HL-60/S4 treated with retinoic acid at 250 ng/mL for 4 days and 3 days (cell line): ENCODE results near the gene PDIK1L.

Source experiments
- in situ Hi-C: fragments of 300-500 bp; cut with MboI; formaldehyde crosslinking; loops from 2 replicates; pipeline ENCODE4 v1.7.0; 2022; ENCODE audit warnings: low sequenced_read_pairs

The PDIK1L gene

DNA sequence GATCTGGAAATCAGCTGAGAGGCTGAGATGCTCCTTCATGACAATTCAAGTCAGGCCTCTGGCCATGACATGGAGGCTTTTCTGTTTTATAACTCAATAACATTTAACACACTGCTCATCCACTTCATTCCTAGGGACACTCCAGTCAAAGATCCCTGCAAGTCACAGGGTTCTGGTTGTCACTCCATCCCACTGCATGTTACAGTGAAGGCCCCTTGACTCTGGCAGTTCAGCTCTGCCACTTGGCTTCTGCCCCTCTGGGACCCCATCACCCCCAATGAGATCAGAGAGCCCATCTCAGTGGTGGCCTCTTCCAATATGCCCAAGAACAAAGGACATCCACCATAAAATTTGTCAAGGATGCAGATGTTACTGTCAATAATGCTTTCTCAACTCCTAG lies 37.3 kb downstream of the PDIK1L start:
- in situ Hi-C loops = loop anchor here (5.0 to 25.0 kb wide), 2 partner anchors 37 to 262 kb away; partner anchors contain the start of genes PAQR7 and PDIK1L

DNA sequence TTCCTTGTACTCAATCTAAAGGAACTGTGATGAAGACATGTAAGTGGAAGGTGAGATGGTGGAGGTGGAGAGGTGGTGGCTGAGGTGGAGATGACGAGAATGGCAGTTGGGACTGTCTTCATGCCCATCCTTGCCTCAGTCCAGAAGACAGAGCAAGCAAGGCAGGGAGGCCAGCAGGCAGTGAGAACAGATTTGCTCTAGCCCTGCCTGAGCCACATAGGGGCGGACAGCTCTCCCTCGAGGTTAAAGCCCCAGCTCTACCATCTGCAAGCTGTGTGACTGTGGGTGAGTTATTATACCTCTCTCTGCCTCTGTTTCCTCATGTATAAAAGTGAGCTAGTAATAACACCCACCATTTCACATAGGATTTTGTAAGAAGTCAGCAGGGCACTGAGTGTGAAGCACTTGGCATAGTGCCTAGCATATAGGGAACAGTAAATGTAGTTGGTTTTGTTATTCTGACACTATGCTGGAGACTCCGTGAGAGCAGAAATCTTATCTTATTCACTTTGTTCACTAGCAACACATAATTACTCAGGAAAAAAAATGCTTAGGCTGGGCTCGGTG lies 42.4 kb downstream of the PDIK1L start:
- in situ Hi-C loops = no loop called here

DNA sequence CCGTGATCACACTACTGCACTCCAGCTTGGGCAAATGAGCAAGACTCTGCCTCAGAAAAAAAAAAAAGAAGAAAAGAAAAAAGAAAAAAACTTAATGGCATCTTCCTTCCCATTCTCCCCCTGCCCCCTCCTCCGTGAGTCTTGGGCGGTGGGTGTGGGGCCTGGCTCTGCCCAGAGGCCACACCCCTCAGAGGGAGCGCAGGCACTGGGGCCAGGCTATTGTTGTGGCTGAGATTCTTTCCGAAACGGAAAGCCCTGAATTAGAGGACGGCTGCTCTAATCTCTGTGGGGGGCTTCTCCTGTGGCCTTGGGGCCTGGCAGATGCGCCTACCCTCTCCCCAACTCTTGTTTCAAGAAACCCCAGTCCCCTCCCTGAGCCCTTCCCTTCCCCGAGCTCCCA lies 43.1 kb downstream of the PDIK1L start:
- in situ Hi-C loops = no loop called here

DNA sequence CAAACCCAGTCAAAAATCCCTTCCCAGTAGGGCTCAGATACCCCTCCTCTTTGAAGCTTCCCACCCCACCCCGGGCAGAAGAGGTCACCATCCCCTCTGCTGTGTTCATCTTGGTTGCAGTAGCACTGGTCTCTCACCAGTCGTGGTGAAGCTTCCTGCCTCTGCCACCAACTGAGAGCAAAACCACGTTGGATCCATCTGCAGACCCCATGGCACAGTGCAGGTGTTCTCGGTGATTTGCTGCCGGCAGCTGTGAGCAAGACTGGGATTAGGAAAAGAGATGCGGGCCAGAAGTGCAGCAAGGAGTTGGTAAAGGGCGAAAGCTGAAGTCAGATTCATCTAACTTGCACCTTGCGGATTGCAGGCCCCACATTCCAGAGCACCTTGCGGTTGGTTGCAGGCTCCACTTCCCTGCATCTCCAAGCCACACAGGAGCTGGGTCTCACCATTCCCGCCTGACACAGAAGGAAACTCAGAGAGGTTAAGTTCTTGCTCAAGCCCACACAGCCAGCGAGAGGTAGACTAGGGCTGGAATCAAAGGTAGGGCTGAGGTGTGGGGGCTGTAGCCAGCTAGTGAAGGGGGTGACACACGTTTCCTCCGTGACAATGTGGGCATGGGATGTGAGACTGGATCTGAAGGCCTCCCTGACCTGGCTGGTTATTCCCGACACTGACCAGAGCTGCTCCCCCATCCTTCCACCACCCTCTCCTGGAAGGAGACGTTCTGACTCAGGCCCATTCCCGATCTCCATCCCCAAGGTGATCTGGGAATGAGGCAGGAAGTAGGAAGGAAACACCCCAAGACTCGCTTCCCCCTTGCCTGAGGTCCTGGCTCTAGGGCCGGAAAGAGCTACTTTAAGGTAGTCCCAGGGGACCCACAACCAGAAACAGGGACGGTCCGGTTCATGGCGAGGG lies 44.0 kb downstream of the PDIK1L start:
- in situ Hi-C loops = no loop called here

DNA sequence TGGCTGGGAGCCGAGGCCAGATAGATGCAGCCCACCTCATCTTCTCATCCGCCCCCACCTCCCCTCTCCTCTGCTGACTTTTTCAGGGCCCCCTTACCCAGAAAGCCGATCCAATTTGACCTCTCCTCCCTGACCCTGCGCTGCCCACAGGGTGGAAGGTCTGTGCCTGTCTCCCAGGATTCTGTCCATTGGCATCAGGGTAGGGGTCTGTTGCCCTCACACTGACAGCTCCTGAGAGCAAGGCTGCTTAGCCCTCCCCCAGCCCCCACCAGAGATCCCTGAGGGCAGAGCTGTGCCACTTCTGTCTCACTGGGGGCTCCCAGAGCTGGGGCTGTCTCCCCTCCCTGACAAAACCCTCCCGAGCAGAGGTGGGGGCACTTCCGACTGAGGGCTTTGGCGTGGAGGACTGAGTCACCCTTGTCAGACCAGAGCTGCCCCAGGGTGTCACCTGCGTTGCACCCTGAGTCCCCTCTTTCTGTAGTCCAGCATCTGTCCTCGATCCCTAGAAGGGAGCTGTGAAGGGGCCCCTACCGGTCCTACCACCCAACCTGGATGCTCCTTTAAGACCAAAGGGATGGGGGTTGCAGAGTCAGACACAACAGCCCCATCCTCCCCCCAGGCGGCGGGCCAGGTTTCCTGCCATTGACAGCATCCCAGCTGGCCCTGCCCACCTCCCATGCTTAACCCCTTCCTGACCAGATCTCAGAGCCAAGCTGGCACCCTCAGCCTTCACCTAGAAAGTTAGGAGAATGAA lies 44.8 kb downstream of the PDIK1L start:
- in situ Hi-C loops = no loop called here

DNA sequence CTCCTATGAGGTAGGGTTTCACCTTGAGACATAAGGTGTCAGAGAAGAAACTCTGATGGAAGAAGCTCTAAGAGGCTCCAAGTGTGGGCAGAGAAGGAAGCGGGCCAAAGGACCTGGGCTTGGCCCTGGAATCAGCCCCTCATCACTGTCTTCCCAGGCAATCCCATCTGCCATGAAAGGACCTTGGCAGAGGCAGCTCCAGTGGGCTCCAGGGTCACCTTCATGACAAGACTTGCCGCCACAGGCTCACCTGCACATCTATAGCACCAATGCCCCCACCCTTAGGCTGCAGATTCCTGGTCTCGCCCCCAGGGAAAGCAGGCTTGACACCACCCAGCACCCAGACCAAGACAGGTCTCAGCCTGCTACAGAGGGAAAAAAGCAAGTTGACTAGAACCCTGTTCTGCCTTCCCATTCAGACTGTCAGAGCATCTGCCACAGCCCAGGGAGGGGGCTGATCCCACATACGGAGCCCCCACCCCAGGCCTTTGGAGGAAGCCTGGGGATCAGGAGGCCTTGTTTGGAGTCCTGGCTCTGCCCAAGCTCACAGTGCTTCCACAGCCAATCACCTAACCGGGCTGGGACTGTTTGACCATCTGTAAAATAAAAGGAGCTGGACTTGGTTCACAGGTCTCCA lies 46.8 kb downstream of the PDIK1L start:
- in situ Hi-C loops = no loop called here

DNA sequence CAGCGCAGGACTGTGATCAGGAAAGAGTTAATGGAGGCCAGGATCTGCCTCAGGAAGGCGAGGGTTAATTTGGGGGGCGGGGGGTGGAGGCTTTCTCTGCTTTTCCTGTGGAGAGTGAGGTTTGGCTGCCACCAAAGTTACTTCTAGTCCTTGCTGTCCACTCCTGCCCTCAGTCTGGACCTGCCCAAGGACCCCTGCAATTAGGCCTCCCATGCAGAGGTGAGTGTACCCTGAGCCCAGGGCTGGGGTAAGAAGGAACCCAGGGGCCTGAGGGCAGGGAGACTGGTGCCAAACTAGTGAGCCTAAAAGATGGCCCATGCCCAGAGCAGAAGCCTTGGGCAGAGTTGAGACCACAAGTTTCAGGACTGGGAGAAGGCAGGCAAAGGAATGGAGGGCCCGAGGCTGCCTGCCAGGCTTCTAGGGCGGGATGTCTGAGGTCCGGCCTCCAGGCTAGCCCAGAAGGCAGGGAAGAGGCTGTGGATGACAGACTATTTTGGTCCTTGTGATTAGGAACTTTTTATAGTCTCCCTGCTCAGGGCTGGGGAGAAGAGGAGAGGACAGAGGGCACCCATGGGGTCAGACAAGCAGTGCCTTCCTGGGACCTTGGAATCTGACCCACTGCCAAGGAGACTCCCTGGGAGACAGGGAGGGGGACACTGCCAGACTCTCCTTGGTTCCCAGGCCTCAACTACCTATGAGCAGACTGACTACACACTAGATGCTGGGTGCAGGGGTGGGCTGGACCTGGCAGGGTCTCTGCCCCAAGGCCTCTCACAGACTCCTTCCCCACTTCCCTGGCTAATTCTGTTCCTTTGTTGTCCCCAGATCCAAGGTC lies 47.5 kb downstream of the PDIK1L start, which contains the start of gene FAM110D:
FAM110D (plus strand) TSS at position 172 of the 835 bp plus-strand sequence. CDS start 2,213 bp downstream, outside the sequence.
- in situ Hi-C loops = no loop called here

DNA sequence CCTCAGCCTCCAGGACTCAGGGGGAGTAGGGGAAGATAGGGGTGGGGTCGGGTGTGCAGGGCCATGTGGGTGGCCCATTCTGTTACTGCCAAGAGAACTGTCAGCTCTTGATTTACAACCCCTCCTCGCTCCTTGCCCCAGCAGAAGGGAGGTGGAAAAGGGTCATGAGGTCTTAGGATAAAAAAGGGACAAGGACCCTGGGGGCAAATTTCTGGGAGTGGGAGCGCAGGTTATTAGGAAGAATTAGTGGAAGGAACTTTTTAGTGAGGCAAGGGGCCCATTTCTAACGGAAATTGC lies 48.1 kb downstream of the PDIK1L start:
- in situ Hi-C loops = no loop called here

DNA sequence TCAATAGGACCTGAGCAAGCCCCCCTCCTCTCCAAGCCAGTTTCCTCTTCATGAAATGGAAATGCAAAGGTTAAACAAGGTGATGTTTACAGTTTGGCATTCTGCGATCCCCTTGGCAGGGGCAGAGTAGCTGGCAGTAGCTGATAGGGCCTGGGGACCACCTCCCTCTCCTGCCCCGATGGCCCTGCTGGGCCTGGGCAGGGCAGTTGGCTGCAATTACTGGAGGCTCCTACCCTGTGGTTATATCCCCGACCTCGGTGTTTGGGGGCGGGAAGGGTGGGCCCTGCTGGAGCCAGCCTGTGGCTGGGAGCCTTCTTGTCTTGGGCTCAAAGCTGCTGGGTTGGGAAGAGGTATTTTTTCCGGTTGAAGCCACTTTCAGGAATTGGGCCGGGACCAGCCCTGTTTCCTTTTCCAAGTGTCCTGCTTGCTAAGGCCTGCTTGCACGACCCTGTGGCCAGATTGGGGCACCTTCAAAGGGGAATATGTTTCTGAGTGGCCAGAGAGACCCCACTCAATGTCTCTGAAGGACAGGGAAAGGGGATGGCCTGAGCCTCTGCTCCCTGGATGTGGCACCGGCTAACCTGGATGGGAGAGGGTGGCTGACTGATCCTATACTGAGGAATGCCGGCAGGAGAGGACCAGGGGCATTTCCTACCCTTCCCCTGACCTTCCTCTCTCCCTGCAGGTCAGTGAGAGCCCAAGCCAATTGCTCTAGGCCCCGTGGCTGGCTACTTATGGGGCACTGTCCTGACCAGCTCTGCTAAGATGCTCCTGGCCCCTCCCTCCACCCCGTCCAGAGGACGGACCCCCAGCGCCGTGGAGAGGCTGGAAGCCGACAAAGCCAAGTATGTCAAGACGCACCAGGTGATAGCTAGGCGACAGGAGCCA lies 49.1 kb downstream of the PDIK1L start:
- in situ Hi-C loops = no loop called here

DNA sequence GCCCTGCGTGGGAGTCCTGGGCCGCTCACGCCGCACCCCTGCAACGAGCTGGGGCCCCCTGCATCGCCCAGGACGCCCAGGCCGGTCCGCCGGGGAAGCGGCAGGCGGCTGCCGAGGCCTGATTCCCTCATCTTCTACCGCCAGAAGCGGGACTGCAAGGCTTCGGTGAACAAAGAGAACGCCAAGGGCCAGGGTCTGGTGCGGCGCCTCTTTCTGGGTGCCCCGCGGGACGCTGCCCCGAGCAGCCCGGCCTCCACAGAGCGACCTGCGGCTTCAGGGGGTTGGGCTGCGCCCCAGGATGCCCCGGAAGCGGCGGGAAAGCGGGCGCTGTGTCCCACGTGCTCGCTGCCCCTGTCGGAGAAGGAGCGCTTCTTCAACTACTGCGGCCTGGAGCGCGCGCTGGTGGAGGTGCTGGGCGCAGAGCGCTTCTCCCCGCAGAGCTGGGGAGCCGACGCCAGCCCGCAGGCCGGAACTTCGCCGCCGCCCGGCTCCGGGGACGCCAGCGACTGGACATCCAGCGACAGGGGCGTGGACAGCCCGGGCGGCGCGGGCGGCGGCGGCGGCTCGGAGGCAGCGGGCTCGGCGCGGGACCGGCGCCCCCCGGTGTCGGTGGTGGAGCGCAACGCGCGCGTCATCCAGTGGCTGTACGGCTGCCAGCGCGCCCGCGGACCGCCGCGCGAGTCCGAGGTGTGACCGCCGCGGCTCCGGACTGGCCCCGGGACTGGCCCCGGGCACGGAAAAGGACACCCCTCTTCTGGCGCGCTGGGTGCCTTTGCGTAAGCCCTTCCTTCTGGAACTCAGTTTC lies 50.0 kb downstream of the PDIK1L start:
- in situ Hi-C loops = no loop called here

DNA sequence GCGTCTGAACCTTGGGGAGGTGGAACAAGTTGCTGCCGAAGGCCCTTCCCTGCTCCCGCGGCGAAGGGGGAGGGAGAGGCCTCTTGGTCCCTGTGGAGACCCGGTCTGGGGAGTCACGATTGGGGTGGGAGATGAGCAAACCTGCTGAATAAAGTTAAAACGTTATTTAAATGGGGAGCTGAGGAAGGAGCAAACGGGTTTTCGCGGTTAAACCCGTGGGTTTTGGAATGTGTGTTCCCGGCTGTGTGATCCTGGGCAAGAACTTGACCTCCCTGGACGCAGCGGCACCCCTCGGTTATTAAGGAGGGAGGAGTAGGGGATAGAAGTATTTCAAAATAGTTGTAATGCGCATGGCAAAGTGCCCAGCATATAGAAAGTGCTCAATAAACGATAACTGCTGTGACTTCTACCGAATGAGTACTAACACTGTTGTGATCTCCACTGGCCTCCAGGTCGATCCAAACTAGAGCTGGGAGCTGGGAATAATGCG lies 50.6 kb downstream of the PDIK1L start:
- in situ Hi-C loops = no loop called here

DNA sequence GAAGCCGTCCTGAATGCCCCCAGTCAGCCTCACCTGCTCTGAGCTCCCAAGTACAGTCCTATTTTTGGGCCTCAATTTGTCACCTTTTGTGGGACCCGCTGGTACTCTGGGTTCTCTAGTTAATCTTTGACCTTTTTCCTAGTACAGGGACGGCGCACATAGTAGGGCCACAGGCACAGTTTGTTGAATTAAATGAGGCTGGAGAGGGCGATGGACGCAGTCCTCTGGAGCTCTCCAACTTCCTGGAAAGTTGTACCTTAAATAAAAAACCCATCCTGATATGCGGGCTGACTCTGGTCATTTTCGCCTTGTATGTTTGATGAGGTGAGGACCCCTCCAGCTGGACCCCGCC lies 52.0 kb downstream of the PDIK1L start:
- in situ Hi-C loops = no loop called here

DNA sequence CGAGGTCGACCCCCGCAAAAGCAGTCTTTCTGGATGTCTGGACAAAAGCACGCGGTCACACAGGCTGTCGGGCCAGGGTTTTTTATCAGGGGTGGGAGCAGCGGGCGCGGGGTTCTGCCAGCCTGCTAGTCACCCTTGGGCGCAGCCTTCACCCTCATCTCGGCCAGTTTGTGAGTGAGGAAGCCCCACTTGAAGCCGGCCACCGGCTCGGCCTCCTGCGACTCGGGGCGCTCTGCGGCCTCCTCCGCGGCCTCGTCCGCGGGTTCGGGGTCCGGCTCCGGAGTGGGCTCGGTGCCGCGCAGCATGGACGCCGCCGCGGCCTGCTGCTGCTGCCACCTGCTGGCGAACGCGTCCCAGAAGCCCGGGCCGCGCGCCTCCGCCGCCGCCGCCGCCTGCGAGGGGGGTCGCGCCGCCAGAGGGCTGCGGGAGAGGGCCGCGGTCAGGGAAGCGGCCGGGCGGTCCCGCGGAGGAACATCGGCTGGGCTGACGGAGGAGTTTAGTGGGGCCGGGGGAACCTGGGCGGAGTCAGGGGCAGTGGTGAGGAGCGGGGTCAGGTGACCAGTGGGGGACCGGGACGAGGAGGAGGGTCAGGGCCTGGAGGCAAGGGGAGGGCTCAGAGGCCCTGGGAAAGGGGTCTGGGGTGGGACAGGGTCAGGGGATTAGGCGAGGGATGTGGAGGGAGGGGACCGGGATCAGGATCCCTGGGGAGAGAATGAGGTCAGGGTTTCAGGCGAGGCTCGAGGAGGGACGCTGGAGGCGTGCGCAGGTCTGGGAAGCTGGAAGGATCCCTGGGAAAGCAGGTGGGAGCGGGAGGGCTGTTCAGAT lies 52.6 kb downstream of the PDIK1L start:
- in situ Hi-C loops = no loop called here

DNA sequence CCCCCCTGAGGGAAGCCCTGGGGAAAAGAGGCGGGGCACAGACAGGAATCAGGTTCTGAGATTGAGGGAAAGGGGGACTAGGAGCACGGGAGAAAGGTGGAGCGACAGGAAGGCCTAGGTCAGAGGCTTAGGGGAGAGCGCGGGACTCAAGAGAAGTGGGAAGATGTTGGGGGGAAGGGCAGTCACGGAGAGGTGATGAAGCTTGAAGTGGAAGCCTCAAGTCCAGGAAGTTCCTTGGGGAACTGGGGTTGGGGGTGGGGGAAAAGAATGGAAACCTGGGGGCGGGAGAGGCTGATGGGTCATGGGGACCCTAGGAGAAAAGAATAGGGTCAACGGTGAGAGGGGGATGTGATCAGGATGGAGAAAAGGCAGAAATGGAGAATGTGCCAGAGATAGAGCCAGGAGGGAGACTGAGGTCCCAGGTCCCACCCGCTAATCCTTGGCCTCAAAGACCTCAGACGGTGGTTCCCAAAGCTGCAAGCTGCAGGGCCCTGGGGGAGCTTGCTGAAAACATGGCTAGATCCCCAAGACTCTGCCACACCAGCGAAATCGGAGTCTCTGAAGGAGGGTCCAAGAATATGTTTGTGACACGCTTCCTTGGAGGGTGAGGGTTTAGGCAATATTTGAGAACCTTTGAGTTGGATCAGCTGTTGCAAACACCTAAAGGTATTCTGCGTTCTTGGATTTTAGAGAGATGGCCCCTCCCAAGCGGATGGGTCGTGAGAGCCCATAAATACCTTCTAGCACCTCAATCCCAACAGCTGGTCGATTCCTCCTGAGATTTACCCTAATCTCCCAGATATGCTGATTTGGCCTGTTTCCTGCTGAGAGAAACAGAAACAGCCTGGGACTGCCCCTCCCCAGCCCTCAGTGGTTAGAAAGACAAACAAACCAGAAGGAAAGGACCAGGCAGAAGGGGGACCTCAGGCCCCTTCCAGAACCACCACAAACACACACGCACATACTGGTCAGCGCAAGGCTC lies 53.5 kb downstream of the PDIK1L start:
- in situ Hi-C loops = no loop called here

DNA sequence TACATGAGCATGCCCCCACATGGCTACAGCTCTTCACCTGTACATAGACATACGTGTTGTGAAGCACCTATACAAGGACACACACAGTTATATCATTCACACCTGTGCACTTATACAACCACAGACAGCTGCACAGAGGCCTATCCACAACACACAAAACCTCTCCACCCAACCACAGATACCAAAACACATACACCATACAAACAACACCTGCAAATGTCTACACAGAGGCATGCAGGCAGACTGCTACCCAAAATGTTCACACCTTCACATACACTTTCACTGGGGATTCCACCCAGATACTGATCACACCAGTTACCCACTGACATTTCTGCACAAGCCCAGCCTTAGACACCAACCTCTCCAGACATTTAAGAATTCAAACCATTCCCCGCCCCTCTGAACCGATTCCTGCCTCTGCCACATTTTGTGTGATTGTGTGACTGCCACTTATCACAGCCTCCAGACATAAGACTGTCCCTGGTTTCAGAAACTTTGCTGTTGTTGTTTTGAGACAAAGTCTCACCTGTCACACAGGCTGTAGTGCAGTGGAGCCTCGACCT lies 55.2 kb downstream of the PDIK1L start:
- in situ Hi-C loops = no loop called here
